Inferior parietal cortex (tissue), 1 donor: ENCODE results near the gene KCNMB1.
"Not testable (repeated sequence)": the region's sequence is repeated elsewhere in the genome, so short reads cannot be mapped to it uniquely, and the experiment has no call there.

Experiments
- DNase-seq: peaks from one replicate; pipeline ENCODE4 v3.0.0-alpha.2; 2016; ENCODE audit errors: extremely low spot score

KCNMB1 gene

GRCh38 chr5:170377027-170377426, 12.1 kb downstream of the KCNMB1 start:
- DNase-seq = no peak

- DNase-seq = not testable (repeated sequence)
These were observed 12.6 kb downstream of the KCNMB1 start for GRCh38 chr5:170376526-170376925.

GRCh38 chr5:170375283-170375682, 13.9 kb downstream of the KCNMB1 start:
- DNase-seq = no peak

DNA sequence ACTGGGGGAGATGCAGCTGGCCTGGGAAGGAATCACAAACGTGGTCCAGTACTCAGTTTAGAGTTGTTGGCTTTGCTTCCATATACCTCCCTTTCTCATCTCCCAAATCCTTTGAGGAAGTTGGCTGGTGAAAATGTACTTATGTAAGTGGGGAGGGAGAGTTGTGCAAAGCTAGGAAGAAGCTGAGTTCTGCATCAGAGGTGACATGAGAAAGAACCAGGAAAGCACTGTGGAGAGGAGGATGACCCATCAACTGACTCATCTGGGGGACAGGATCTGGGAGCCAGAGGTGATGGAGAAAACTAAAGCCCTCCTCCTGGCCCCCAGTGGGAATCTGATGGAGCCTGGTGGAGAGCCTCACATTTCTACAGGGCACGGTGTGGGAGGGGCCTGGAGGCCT, 16.2 kb downstream of the KCNMB1 start:
- no peak for DNase-seq

DNA sequence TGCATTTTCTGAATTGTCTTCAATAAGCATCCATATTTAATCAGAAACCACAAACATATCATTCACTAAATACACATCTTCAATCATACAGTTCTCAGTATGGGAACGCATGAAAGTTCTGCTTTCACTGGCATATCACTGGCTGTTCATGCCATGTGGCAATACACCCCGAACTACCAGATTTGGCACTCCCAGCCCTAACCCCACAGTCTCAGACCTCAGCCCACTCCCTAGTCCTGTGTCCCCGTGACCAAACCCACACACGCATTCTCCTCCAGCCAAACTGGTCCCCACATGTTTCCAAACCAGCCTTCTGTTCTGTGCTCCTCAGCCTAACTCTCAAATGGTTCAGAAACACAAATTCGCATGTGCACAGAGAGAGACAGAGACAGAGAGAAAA, 20.6 kb downstream of the KCNMB1 start:
- no peak for DNase-seq

GRCh38 chr5:170366276-170366675, 22.9 kb downstream of the KCNMB1 start:
- DNase-seq = no peak

- DNase-seq = no peak
These were observed 23.3 kb downstream of the KCNMB1 start for GRCh38 chr5:170365831-170366230.

DNA sequence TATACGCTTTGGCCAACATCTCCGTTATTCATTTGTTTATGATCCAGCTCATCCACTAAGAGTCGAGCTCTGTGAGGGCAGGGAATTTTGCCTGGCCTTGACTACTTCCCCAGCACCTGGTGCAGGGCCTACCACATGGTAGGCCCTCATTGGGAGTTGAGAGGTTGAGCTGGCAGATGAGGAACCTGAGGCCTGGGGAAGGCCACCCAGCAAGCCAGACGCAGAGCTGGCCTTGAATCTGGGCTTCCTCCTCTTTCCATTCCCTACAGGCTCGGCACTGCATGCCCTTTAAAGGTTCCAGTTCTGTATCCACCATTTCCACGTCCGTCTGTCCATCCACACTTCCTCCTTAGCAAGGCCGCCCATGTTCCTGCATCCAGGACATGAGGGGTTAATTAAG, 24.2 kb downstream of the KCNMB1 start:
- DNase-seq = no peak

DNA sequence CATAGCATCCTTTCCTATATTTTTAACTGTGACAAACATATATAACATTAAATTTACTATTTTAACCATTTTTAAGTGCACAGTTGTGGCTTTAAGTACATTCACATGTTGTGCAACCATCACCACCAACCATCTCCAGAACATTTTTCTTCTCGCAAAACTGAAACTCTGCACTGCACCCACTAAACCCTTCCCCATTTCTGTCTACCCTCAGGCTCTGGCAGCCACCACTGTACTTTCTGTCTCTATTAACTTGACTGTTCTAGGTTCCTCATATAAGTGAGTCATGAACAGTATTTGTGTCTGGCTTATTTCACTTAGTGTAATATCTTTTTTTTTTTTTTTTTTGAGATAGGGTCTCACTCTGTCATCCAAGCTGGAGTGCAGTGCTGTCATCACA, 25.5 kb downstream of the KCNMB1 start:
- no peak for DNase-seq

- no peak for DNase-seq
These were observed 26.5 kb downstream of the KCNMB1 start for GRCh38 chr5:170362656-170363055.

DNA sequence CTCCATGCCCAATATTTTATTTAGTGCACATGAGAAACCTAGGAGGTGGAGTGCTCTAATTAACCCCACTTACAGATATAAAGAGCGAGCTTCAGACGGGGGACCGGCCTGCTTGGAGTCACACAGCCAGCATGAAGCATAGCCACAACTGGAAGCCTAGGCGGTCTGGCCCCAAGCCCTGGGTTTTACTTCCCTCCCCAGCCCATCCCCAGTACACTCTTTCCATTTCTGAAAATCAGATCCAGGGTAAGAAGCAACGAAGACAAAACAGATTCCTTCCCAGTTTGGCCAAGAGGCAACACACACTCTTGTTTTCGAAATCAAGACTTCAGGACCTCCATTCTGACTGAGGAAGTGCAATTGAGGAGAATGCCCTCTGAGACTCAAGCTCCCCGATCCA, 27.1 kb downstream of the KCNMB1 start:
- DNase-seq = no peak

DNA sequence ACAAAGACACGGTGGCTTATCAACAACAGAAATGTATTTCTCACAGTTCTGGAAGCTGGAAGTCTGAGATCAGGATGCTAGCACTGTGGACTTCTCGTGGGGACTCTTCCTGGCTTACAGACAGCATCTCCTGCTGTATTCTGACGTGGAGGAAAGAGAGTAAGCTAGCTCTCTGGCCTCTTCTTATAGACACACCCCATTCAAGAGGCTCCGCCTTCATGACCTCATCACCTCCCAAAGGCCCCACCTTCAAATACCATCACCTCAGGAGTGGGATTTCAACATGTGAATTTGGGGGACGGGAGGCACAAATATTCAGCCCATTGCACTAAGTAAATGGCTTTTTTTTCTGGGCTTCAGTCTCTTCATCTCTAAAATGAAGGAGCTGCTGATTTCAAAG, 27.6 kb downstream of the KCNMB1 start:
- no peak for DNase-seq

DNA sequence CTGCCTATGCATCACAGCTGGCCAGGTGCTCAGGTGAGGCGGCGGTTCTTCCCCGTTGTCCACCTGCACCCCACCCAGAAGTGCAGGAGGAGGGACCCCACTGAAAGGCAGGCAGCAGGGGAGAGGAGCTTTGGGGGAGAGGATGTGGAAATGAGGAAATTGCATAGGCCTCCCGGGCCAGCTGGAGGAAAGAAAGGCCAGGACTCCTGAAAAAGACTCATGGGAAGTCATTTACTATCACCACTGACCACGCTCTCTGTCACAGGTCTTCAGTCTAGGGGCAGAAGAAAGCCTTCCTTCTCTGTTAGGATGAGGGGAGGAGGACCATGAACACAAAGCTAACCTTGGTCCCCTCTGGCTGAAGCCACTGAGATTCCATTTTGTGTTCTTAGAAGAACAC, 28.1 kb downstream of the KCNMB1 start:
- DNase-seq = no peak

GRCh38 chr5:170360709-170361108, 28.5 kb downstream of the KCNMB1 start:
- DNase-seq = no peak

DNA sequence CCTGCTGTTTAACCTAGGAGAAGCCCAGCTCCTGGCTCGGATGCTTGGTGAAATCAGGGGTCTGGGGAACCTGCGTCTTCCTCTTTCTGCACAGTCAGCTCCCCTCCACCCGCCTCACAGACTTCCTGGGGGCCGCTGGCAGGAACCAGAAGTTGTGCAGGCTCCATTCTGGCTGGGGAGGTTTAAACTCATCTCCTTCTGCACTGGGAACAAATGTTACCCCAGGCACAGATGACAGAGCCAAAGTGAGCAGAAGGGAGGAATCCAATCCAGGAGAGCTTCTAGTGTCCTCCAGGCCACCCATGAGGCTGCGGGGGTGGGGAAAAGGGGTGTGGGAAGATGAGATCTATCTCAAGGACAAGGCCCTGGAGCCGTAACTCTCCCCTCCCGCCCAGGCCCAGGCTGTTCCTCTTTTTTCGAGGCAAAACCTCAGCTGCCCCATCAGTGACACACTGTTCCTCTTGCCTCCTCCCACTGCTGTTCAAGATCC, 31.2 kb downstream of the KCNMB1 start:
- no peak for DNase-seq

DNA sequence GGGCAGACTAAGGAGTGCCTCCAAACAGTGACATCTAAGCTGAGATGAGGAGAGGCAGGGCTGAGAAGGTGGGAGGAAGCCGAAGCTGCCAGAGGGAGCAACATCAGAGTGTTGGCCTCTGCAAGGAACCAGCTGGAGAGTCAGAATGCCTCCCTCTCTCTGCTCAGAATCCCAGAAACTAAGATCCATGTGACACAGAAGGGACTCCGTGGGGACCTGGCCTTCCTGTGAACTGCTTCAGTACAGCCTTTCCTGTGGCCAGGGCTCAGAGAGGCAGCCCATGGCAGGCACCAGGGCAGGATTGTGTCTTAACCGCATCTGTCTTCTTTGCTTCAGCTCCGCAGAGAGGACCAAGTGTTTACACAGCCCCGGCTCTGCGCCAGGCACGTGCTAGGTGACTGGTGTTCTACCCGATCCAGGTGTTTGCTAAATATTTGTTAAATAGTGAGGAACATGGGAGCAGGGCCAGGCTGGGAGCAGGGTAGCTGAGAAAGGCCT, 33.5 kb downstream of the KCNMB1 start:
- DNase-seq = no peak

DNA sequence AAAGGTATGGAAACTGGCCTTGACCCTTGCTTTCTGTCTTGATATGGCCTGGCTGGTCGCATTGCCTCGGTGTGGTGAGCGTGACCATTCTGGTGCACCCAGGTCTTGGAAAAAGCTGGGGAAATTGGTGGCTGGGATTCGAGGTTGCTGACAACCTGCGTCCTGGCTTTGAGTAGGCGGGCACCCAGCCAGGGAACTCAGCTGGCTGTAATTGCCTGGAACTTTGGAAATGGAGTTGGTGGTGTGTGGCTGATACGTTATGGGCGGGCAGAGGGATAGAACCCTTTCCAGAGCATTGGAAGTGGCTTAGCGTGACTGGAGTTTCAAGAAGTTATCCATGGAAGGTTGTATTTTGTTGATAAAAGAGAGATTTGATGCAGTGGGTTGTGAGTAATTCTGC, 35.2 kb downstream of the KCNMB1 start:
- DNase-seq = no peak

DNA sequence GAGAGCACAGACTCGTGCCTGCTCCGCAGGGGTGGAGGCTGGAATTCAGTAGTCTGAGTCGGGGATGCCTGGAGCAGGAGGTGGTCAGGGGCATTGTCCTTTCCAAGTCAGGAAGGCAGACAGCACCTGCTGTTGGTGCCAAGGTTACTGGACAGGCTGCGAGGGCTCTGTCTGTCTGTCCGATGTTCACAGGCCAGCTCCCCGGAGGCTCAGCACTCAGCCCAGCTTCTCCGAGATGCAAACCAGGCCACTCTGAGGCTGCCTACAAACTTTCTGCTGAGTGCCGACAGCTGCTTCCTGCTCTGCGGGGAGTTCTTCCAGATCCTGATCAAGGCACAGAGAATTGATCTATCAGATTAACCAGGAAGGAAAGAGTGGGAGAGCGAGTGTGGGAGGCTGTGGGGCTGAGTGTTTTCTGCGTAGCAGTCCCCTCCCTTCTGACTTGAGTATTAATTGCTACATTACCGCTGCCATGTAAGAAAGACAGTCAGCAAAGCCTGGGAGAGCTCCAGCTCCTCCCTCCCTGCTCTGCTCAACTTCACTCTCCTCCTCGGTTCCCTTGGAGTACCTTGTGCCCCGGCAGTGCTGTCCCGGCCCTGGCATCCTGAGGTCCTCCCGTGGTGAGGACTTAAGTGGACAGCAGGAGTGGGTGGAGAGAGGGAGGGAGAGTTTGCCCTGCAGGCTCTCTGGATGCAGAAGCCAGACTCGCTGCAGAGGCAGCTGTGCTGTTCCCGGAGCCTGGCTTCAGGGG, 36.0 kb downstream of the KCNMB1 start:
- no peak for DNase-seq

DNA sequence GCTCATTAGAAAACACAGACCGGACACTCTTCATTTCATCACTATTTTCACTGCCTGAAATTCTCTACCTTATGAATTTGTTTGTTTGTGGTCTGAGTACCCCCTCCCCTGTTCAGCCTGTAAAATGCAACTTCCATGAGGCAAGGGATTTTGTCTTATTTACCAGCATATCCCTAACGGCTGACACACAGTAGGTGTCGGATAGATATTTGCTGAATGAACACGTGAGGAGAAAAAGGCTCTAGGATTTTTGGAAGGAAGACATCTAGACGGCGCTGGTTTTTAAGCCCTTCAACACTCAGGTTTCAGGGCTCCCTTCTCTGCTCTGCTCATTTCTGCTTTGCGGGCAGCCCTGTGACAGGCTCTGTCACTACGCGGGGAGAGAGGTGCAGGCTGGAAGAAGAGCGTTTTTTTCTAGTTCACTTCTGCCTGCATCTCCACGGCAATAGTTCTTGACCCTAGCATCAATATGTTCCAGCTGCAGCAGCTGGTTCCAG, 41.0 kb downstream of the KCNMB1 start:
- peak; percentile 25 for DNase-seq

- no peak for DNase-seq
These were observed 42.1 kb downstream of the KCNMB1 start for GRCh38 chr5:170347022-170347567.

GRCh38 chr5:170345971-170346370, 43.2 kb downstream of the KCNMB1 start:
- DNase-seq = no peak

- no peak for DNase-seq
These were observed 46.0 kb downstream of the KCNMB1 start for GRCh38 chr5:170343177-170343576.

DNA sequence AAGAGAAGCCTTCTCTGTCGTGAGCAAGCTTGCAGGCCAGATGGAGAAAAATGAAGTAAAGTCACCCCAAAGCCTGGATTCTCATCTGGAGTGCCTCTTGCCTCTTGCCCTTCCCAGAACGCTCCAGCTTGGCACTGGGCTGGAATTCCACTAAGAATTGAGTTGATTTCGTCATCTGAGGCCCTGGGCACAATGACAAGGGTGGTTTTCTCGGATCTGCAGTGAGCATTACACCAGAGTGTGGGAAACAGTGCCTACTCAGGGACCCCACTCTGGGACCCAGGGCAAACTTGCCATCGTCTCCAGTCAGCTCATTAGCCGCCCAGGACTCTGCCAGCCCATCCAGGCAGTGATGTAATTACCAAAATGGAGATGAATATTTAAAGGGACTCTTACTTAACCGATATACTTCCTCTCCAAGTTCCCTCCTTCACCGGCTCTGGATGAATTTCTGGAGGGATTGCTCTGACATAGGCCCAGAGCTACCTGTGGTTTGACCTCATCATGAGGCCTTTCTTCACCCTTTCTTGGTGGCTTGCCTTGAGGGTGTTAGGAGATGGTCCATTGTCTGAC, 46.9 kb downstream of the KCNMB1 start:
- no peak for DNase-seq
